ENCODE results near the gene NANOGP8. TPM values are rescaled to one million over a fixed set of nuclear protein-coding genes. Genes with fewer than 3 reads are reported as not detected.

NANOGP8 gene
- total and polyA plus RNA-seq, 9 of the 15 experiments (the other 6 are each of a cell fraction or from before 2014, with no cell fraction given): not detected

DNA sequence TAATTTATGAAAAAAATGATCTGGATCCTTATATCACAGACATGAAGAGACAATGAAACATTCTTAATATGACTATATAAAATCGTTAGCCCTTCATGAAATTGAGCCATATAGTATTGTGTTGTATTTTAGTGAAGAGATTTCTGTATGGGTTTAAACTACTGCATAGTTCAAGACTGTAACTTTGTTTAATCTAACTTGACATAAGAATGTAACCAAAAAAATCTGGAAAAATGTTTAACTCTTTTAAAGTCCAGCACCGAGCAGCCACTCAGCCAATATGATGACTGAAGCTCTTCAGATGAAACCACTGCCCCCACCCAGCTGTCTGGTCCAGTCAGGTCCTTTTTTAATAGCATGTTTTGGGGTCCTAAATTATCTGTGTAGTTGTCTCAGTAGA is 4.9 kb downstream of the NANOGP8 start:
- in situ Hi-C loops (cut with MboI): loop anchor here (25.0 kb wide), 1 partner anchor 207 kb away; no protein-coding TSS in a partner anchor
- no peaks in the 10 kb centered on the region for H3K27me3 ChIP-seq (ENCODE audit: control insufficient read depth in 2 of 2, insufficient read depth in 2 of 2, low read length in 2 of 2)
- no TSS peak for BruUV-seq (replicated peaks)
- H3K9me1 ChIP-seq (ENCODE audit: control insufficient read depth, insufficient read depth, low read length): no peaks in the 10 kb centered on the region
- ChIA-PET CTCF (ENCODE audit: low intra/inter-chr PET ratio) (interaction anchor here (2.8 kb wide), 1 partner anchor 364 kb away, joined by 31 read pairs; no protein-coding TSS in a partner anchor), POLR2A (no interaction called here)
- H3K36me3 ChIP-seq (ENCODE audit: control insufficient read depth, insufficient read depth, low read length): no peaks in the 10 kb centered on the region
- TF ChIP-seq ZNF347 (CRISPR knock-in tag; IDR thresholded peaks at IDR 0.05; ENCODE audit: low read depth): no peak
- TF ChIP-seq, protein P1, sequence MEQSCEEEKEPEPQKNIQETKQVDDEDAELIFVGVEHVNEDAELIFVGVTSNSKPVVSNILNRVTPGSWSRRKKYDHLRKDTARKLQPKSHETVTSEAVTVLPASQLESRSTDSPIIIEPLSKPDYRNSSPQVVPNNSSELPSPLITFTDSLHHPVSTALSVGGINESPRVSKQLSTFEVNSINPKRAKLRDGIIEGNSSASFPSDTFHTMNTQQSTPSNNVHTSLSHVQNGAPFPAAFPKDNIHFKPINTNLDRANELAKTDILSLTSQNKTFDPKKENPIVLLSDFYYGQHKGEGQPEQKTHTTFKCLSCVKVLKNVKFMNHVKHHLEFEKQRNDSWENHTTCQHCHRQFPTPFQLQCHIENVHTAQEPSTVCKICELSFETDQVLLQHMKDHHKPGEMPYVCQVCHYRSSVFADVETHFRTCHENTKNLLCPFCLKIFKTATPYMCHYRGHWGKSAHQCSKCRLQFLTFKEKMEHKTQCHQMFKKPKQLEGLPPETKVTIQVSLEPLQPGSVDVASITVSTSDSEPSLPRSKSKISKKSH (CRISPR knock-in tag; IDR thresholded peaks at IDR 0.05): no peak
- no peak for TF ChIP-seq FOSL1 (tag; conservative IDR thresholded peaks at IDR 0.05)
- TF ChIP-seq KLF16 (IDR thresholded peaks at IDR 0.05): no peak
- no peak for TF ChIP-seq GATAD2A (IDR thresholded peaks at IDR 0.05)
- no peak for TF ChIP-seq LCOR (CRISPR knock-in tag; IDR thresholded peaks at IDR 0.05)
- no peak for TF ChIP-seq ELF2 (CRISPR knock-in tag; IDR thresholded peaks at IDR 0.05)
- TF ChIP-seq POLR2AphosphoS2 (IDR thresholded peaks at IDR 0.05; ENCODE audit: low read length): no peak
- no peak for TF ChIP-seq ZNF184 (CRISPR knock-in tag; IDR thresholded peaks at IDR 0.05)
- TF ChIP-seq, protein P2, sequence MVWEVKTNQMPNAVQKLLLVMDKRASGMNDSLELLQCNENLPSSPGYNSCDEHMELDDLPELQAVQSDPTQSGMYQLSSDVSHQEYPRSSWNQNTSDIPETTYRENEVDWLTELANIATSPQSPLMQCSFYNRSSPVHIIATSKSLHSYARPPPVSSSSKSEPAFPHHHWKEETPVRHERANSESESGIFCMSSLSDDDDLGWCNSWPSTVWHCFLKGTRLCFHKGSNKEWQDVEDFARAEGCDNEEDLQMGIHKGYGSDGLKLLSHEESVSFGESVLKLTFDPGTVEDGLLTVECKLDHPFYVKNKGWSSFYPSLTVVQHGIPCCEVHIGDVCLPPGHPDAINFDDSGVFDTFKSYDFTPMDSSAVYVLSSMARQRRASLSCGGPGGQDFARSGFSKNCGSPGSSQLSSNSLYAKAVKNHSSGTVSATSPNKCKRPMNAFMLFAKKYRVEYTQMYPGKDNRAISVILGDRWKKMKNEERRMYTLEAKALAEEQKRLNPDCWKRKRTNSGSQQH (CRISPR knock-in tag; IDR thresholded peaks at IDR 0.05): no peak
- no peak for TF ChIP-seq CREM (IDR thresholded peaks at IDR 0.05; ENCODE audit: low read depth)
- TF ChIP-seq THRAP3 (IDR thresholded peaks at IDR 0.05; ENCODE audit: borderline replicate concordance): no peak
- no peak for TF ChIP-seq ZNF143 (CRISPR knock-in tag; IDR thresholded peaks at IDR 0.05)
- no peak for TF ChIP-seq ZNF75A (CRISPR knock-in tag; IDR thresholded peaks at IDR 0.05)
- no peak for TF ChIP-seq NFIX (CRISPR knock-in tag; IDR thresholded peaks at IDR 0.05; ENCODE audit: low read depth)
- TF ChIP-seq, protein P3, sequence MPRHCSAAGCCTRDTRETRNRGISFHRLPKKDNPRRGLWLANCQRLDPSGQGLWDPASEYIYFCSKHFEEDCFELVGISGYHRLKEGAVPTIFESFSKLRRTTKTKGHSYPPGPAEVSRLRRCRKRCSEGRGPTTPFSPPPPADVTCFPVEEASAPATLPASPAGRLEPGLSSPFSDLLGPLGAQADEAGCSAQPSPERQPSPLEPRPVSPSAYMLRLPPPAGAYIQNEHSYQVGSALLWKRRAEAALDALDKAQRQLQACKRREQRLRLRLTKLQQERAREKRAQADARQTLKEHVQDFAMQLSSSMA (CRISPR knock-in tag; IDR thresholded peaks at IDR 0.05): no peak
- TF ChIP-seq ZNF311 (CRISPR knock-in tag; IDR thresholded peaks at IDR 0.05): no peak
- ATAC-seq: no peak
- H3K4me2 ChIP-seq (ENCODE audit: insufficient read depth, low read length): no peak overlapping the region
- intact Hi-C loops (cut with micrococcal nuclease): no loop called here
- H3K79me2 ChIP-seq (ENCODE audit: control insufficient read depth, insufficient read depth, low read length): no peaks in the 10 kb centered on the region
- H3K9me3 ChIP-seq (replicated peaks; ENCODE audit: control insufficient read depth, insufficient read depth, low read depth, low read length): no peaks in the 10 kb centered on the region
- no peak overlapping the region for H3K9ac ChIP-seq (ENCODE audit: insufficient read depth in 1 of 2, low read depth in 2 of 2, low read length in 2 of 2)
- H3K4me1 ChIP-seq (replicated peaks in 1 of 2; ENCODE audit: control insufficient read depth in 2 of 2, insufficient read depth in 2 of 2, low read length in 2 of 2): no peaks in the 10 kb centered on the region
- H3K27ac ChIP-seq (ENCODE audit: extremely low read depth, low read depth, low read length): no peak overlapping the region
- DNase-seq (ENCODE audit: extremely low read depth in 1 of 4, low spot score in 3 of 4): no peak
- no peaks in the 10 kb centered on the region for H4K20me1 ChIP-seq (replicated peaks; ENCODE audit: control insufficient read depth, insufficient read depth, low read length)
- no peak overlapping the region for H3K4me3 ChIP-seq
- 9% methylated on average over 2 of the region's 2 CpGs for WGBS (ENCODE audit: insufficient coverage, low coverage, missing lambda C conversion rate)
- H2AFZ ChIP-seq (ENCODE audit: low read depth, low read length): no peak overlapping the region
- no peak for FAIRE-seq
